ENCODE measurements around the gene STAG1.
"Not testable (repeated sequence)": the region's sequence is repeated elsewhere in the genome, so short reads cannot be mapped to it uniquely, and the experiment has no call there.

Gene STAG1

GRCh38 chr3:136485777-136486176 is 266.4 kb downstream of the STAG1 start:
- no peak for DNase-seq

GRCh38 chr3:136476280-136476679 is 275.9 kb downstream of the STAG1 start:
- DNase-seq: no peak

GRCh38 chr3:136474876-136475275 is 277.3 kb downstream of the STAG1 start:
- not testable (repeated sequence) for DNase-seq

- DNase-seq: no peak
These were observed 278.4 kb downstream of the STAG1 start for GRCh38 chr3:136473716-136474326.

- DNase-seq: no peak
These were observed 286.9 kb downstream of the STAG1 start for GRCh38 chr3:136465296-136465695.

GRCh38 chr3:136464502-136464901 is 287.7 kb downstream of the STAG1 start:
- no peak for DNase-seq

GRCh38 chr3:136463170-136463569 is 289.0 kb downstream of the STAG1 start:
- no peak for DNase-seq

- DNase-seq: no peak
These were observed 294.4 kb downstream of the STAG1 start for GRCh38 chr3:136457793-136458192.

- DNase-seq: no peak
These were observed 296.0 kb downstream of the STAG1 start for GRCh38 chr3:136456196-136456595.

GRCh38 chr3:136444581-136444980 is 307.6 kb downstream of the STAG1 start:
- DNase-seq: no peak

GRCh38 chr3:136437043-136437442 is 315.1 kb downstream of the STAG1 start:
- no peak for DNase-seq

- no peak for DNase-seq
These were observed 317.7 kb downstream of the STAG1 start for GRCh38 chr3:136434429-136434828.

GRCh38 chr3:136432685-136433084 is 319.5 kb downstream of the STAG1 start:
- no peak for DNase-seq

- no peak for DNase-seq
These were observed 324.0 kb downstream of the STAG1 start for GRCh38 chr3:136428167-136428566.

GRCh38 chr3:136427236-136427635 is 324.9 kb downstream of the STAG1 start:
- no peak for DNase-seq

- DNase-seq: no peak
These were observed 337.7 kb downstream of the STAG1 start for GRCh38 chr3:136414476-136414875.

GRCh38 chr3:136412307-136412706 is 339.9 kb downstream of the STAG1 start:
- DNase-seq: no peak

- no peak for DNase-seq
These were observed 342.6 kb downstream of the STAG1 start for GRCh38 chr3:136409549-136409948.

- DNase-seq: no peak
These were observed 348.1 kb downstream of the STAG1 start for GRCh38 chr3:136404056-136404455.

GRCh38 chr3:136396916-136397315 is 355.3 kb downstream of the STAG1 start:
- no peak for DNase-seq

GRCh38 chr3:136390574-136390973 is 361.6 kb downstream of the STAG1 start:
- DNase-seq: no peak

- DNase-seq: no peak
These were observed 365.1 kb downstream of the STAG1 start for GRCh38 chr3:136387031-136387430.

- DNase-seq: no peak
These were observed 366.7 kb downstream of the STAG1 start for GRCh38 chr3:136385457-136385856.

GRCh38 chr3:136381051-136381450 is 371.1 kb downstream of the STAG1 start:
- no peak for DNase-seq

- no peak for DNase-seq
These were observed 371.6 kb downstream of the STAG1 start for GRCh38 chr3:136380530-136380929.

GRCh38 chr3:136378011-136378410 is 374.2 kb downstream of the STAG1 start:
- DNase-seq: no peak

Data from activated effector memory CD4-positive, alpha-beta T cell treated with anti-CD3 and anti-CD28 coated beads, Interleukin-2, amount 50 U/mL, for 16 hours (primary cell).